ENCODE data around the gene SMG1.
"Not testable (repeated sequence)": the region's sequence is repeated elsewhere in the genome, so short reads cannot be mapped to it uniquely, and the experiment has no call there.

DNA sequence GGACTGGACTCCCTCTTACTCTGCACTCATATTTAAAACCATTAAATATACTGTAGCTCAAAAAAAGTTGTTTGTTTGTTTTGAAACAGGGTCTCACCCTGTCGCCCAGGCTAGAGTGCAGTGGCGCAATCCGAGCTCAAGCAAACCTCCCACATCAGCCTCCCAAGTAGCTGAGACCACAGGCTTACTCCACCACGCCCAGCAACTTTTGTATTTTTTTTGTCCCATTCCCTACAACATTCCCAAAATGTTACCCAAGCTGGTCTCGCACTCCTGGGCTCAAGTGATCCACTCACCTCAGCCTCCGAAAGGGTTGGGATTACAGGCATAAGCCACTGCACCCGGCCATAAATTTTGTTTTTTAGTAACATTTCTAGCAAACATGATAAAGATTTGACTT lies 23.4 kb downstream of the SMG1 start:
- TF ChIP-seq, protein P1, sequence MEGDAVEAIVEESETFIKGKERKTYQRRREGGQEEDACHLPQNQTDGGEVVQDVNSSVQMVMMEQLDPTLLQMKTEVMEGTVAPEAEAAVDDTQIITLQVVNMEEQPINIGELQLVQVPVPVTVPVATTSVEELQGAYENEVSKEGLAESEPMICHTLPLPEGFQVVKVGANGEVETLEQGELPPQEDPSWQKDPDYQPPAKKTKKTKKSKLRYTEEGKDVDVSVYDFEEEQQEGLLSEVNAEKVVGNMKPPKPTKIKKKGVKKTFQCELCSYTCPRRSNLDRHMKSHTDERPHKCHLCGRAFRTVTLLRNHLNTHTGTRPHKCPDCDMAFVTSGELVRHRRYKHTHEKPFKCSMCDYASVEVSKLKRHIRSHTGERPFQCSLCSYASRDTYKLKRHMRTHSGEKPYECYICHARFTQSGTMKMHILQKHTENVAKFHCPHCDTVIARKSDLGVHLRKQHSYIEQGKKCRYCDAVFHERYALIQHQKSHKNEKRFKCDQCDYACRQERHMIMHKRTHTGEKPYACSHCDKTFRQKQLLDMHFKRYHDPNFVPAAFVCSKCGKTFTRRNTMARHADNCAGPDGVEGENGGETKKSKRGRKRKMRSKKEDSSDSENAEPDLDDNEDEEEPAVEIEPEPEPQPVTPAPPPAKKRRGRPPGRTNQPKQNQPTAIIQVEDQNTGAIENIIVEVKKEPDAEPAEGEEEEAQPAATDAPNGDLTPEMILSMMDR (IDR thresholded peaks at IDR 0.05 in 2 of 3, conservative IDR thresholded peaks at IDR 0.05 in 1 of 3; ENCODE audit: control insufficient read depth in 2 of 3, extremely low read depth in 1 of 3, insufficient read depth in 1 of 3, low read depth in 3 of 3, low read length in 3 of 3) = not testable (repeated sequence)
- not testable (repeated sequence) for TF ChIP-seq POLR2A (IDR thresholded peaks at IDR 0.05; ENCODE audit: low read depth, low read length); FOXK2 (IDR thresholded peaks at IDR 0.05); BACH1 (IDR thresholded peaks at IDR 0.05; ENCODE audit: borderline replicate concordance); SMC3 (IDR thresholded peaks at IDR 0.05; ENCODE audit: borderline replicate concordance, low read length); RFX5 (IDR thresholded peaks at IDR 0.05; ENCODE audit: low read depth, low read length); NRF1 (conservative IDR thresholded peaks at IDR 0.05; ENCODE audit: low read depth, low read length); JUNB (IDR thresholded peaks at IDR 0.05); SPI1 (IDR thresholded peaks at IDR 0.05; ENCODE audit: borderline replicate concordance, insufficient read depth, low read depth, low read length)
- TF ChIP-seq, protein P2, sequence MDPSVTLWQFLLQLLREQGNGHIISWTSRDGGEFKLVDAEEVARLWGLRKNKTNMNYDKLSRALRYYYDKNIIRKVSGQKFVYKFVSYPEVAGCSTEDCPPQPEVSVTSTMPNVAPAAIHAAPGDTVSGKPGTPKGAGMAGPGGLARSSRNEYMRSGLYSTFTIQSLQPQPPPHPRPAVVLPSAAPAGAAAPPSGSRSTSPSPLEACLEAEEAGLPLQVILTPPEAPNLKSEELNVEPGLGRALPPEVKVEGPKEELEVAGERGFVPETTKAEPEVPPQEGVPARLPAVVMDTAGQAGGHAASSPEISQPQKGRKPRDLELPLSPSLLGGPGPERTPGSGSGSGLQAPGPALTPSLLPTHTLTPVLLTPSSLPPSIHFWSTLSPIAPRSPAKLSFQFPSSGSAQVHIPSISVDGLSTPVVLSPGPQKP (IDR thresholded peaks at IDR 0.05; ENCODE audit: low read depth, low read length) = not testable (repeated sequence)

All from GM12878 (cell line).